HepG2 (cell line): ENCODE measurements around the gene TXN. TPM values are rescaled to one million over a fixed set of nuclear protein-coding genes. Genes with fewer than 3 reads are reported as not detected.
A peak's percentile ranks its signal among the peaks of the same experiment; 100 is the strongest.

ENCODE experiments used
- ATRX ChIP-seq: sonication (generic); formaldehyde crosslinking; IDR thresholded peaks from 2 replicates; pipeline ENCODE4 v1.4.0; 2020; ENCODE audit warnings: missing genetic modification reagents, borderline replicate concordance
- CREB1 ChIP-seq, 2 experiments: fragments of 450-650 bp in 1 of 2; IDR thresholded peaks; 2 replicates each; pipeline ENCODE4 v1.6.1; 2016 to 2017; ENCODE audit warnings: control low read depth in 1 of 2, mild to moderate bottlenecking in 1 of 2, missing compliant biosample characterization in 1 of 2, missing genetic modification characterization in 1 of 2
- KMT2B ChIP-seq: IDR thresholded peaks from 2 replicates; pipeline ENCODE4 v1.6.1; 2016; ENCODE audit warnings: missing genetic modification reagents, missing compliant biosample characterization
- PAX8 ChIP-seq: sonication (generic); formaldehyde crosslinking; IDR thresholded peaks from 2 replicates; pipeline ENCODE4 v1.8.0; 2022; ENCODE audit warnings: mild to moderate bottlenecking, missing genetic modification reagents, borderline replicate concordance
- PITX1 ChIP-seq: sonication (generic); formaldehyde crosslinking; IDR thresholded peaks from 2 replicates; pipeline ENCODE4 v1.5.1; 2020; ENCODE audit warnings: mild to moderate bottlenecking, missing genetic modification reagents
- SP140L ChIP-seq: sonication (generic); formaldehyde crosslinking; IDR thresholded peaks from 2 replicates; pipeline ENCODE4 v1.4.0; 2020; ENCODE audit warnings: missing genetic modification reagents, borderline replicate concordance
- SRY ChIP-seq: sonication (generic); formaldehyde crosslinking; IDR thresholded peaks from 2 replicates; pipeline ENCODE4 v1.8.0; 2022; ENCODE audit warnings: mild to moderate bottlenecking, missing genetic modification reagents
- USF2 ChIP-seq, 2 experiments: sonication (generic) in 1 of 2; formaldehyde crosslinking in 1 of 2; IDR thresholded peaks; 2 replicates each; pipeline versions ENCODE4 v1.5.1 to v1.6.1; 2011 to 2020; ENCODE audit warnings: borderline replicate concordance in 1 of 2, low read depth in 1 of 2, low read length in 1 of 2, mild to moderate bottlenecking in 1 of 2, missing genetic modification reagents in 1 of 2, moderate library complexity in 1 of 2
- ZBTB43 ChIP-seq: sonication (generic); formaldehyde crosslinking; conservative IDR thresholded peaks from 2 replicates; pipeline ENCODE4 v1.4.0; 2020; ENCODE audit warnings: missing genetic modification reagents
- ZNF20 ChIP-seq: sonication (generic); formaldehyde crosslinking; IDR thresholded peaks from 2 replicates; pipeline ENCODE4 v1.4.0; 2020; ENCODE audit warnings: mild to moderate bottlenecking, moderate library complexity, missing genetic modification reagents
- ZNF407 ChIP-seq: sonication (generic); formaldehyde crosslinking; IDR thresholded peaks from one replicate; pipeline ENCODE4 v1.5.1; 2020; ENCODE audit warnings: mild to moderate bottlenecking, missing genetic modification reagents; ENCODE audit errors: not compliant biosample characterization
- ZNF629 ChIP-seq: sonication (generic); formaldehyde crosslinking; conservative IDR thresholded peaks from 2 replicates; pipeline ENCODE4 v1.5.0; 2020; ENCODE audit warnings: missing genetic modification reagents
- ZNF768 ChIP-seq: sonication (generic); formaldehyde crosslinking; IDR thresholded peaks from 2 replicates; pipeline ENCODE4 v1.4.0; 2020; ENCODE audit warnings: missing genetic modification reagents
- polyA plus RNA-seq, 8 experiments: library from polyadenylated mRNA; depleted of rRNA in 3 of 8; stranded (reverse) in 7 of 8; unstranded in 1 of 8; fragments of >200 nt; fragmentation: Illumina TruSeq in 4 of 8; extraction: Trizol in 4 of 8; gene quantifications; 2 replicates each; pipeline versions ENCODE4 v1.2.1 to v1.2.3, GENCODE V29; 2011 to 2016; ENCODE audit warnings: low read depth in 4 of 8, missing spikeins in 1 of 8, mixed read lengths in 1 of 8; ENCODE audit not compliant: insufficient read depth in 1 of 8
- total RNA-seq, 5 experiments: library from RNA; depleted of rRNA; stranded (reverse); fragments of >200 nt; fragmentation: Illumina TruSeq; extraction: Trizol; gene quantifications; 2 replicates each; pipeline ENCODE4 v1.2.3, GENCODE V29; 2016; ENCODE audit warnings: low read depth in 1 of 5

Gene TXN
- total and polyA plus RNA-seq, 2 of the 13 experiments (the other 11 are each of a cell fraction or from before 2014, with no cell fraction given) = 364 to 470 TPM

GRCh38 chr9:110213413-110214044, 42.8 kb downstream of the TXN start (continued):
- TF ChIP-seq ZNF407 (CRISPR knock-in tag) (no peak), ZNF20 (CRISPR knock-in tag) (no peak), ZBTB43 (CRISPR knock-in tag) (no peak), ATRX (CRISPR knock-in tag) (no peak), SRY (no peak), ZNF768 (peak; percentile 42; the same call in 1 of the 2 replicates), PITX1 (CRISPR knock-in tag) (0 out of 2 replicates have a peak, but pooled peaks have one; percentile 53), USF2 (IDR thresholded peaks at IDR 0.05; ENCODE audit: low read depth, low read length) (peak; percentile 45; the same call in 1 of the 2 replicates), USF2 (CRISPR knock-in tag; IDR thresholded peaks at IDR 0.05; ENCODE audit: borderline replicate concordance) (peak; percentile 50; the same call in 1 of the 2 replicates), ZNF629 (peak; percentile 84), KMT2B (no peak), PAX8 (CRISPR knock-in tag) (no peak), CREB1 (IDR thresholded peaks at IDR 0.05) (no peak), CREB1 (CRISPR knock-in tag; IDR thresholded peaks at IDR 0.05) (peak; percentile 17; the same call in 1 of the 2 replicates), SP140L (CRISPR knock-in tag) (no peak)
